GM21619 (cell line): Measurements from ENCODE around the gene ZBTB16.

Source experiments
- ATAC-seq: cut with Tn5 transposase; IDR thresholded peaks from one replicate; pipeline ENCODE4 v1.9.1; 2021; ENCODE audit not compliant: unreplicated experiment

The ZBTB16 gene

GRCh38 chr11:114253771-114254170, 194.3 kb downstream of the ZBTB16 start:
- no peak for ATAC-seq

- ATAC-seq, result no peak
Observed at GRCh38 chr11:114254571-114255146, 195.1 kb downstream of the ZBTB16 start.

- no peak for ATAC-seq
Observed at GRCh38 chr11:114255289-114255688, 195.8 kb downstream of the ZBTB16 start.

- ATAC-seq, result no peak
Observed at GRCh38 chr11:114256176-114256966, 196.9 kb downstream of the ZBTB16 start.

GRCh38 chr11:114256967-114257286, 197.4 kb downstream of the ZBTB16 start:
- no peak for ATAC-seq

- ATAC-seq, result no peak
Observed at GRCh38 chr11:114257621-114258558, 198.4 kb downstream of the ZBTB16 start.

GRCh38 chr11:114258696-114259095, 199.2 kb downstream of the ZBTB16 start:
- no peak for ATAC-seq

- ATAC-seq, result no peak
Observed at GRCh38 chr11:114259124-114259526, 199.6 kb downstream of the ZBTB16 start.

- ATAC-seq, result no peak
Observed at GRCh38 chr11:114259551-114259983, 200.1 kb downstream of the ZBTB16 start.

- ATAC-seq, result no peak
Observed at GRCh38 chr11:114260077-114260476, 200.6 kb downstream of the ZBTB16 start.

- ATAC-seq, result no peak
Observed at GRCh38 chr11:114260483-114260882, 201.0 kb downstream of the ZBTB16 start.

GRCh38 chr11:114261791-114262190, 202.3 kb downstream of the ZBTB16 start:
- no peak for ATAC-seq

GRCh38 chr11:114262681-114263512, 203.4 kb downstream of the ZBTB16 start:
- ATAC-seq, result no peak

- ATAC-seq, result no peak
Observed at GRCh38 chr11:114263513-114264170, 204.1 kb downstream of the ZBTB16 start.

GRCh38 chr11:114264381-114264780, 204.9 kb downstream of the ZBTB16 start:
- no peak for ATAC-seq

GRCh38 chr11:114265122-114265878, 205.8 kb downstream of the ZBTB16 start:
- no peak for ATAC-seq

GRCh38 chr11:114269498-114269897, 210.0 kb downstream of the ZBTB16 start:
- ATAC-seq, result no peak

GRCh38 chr11:114270531-114271270, 211.2 kb downstream of the ZBTB16 start:
- ATAC-seq, result no peak

GRCh38 chr11:114271316-114271715, 211.8 kb downstream of the ZBTB16 start:
- ATAC-seq, result no peak
